SH-SY5Y (cell line): ENCODE measurements around the gene FBRS.

Experiments used
- GATA2 ChIP-seq: IDR thresholded peaks from 2 replicates; pipeline ENCODE4 v1.6.1; 2011; ENCODE audit warnings: mild to moderate bottlenecking, low read depth, low read length
- GATA3 ChIP-seq: IDR thresholded peaks from 2 replicates; pipeline ENCODE4 v1.6.1; 2011; ENCODE audit warnings: low read depth, mild to moderate bottlenecking, low read length, moderate library complexity

DNA sequence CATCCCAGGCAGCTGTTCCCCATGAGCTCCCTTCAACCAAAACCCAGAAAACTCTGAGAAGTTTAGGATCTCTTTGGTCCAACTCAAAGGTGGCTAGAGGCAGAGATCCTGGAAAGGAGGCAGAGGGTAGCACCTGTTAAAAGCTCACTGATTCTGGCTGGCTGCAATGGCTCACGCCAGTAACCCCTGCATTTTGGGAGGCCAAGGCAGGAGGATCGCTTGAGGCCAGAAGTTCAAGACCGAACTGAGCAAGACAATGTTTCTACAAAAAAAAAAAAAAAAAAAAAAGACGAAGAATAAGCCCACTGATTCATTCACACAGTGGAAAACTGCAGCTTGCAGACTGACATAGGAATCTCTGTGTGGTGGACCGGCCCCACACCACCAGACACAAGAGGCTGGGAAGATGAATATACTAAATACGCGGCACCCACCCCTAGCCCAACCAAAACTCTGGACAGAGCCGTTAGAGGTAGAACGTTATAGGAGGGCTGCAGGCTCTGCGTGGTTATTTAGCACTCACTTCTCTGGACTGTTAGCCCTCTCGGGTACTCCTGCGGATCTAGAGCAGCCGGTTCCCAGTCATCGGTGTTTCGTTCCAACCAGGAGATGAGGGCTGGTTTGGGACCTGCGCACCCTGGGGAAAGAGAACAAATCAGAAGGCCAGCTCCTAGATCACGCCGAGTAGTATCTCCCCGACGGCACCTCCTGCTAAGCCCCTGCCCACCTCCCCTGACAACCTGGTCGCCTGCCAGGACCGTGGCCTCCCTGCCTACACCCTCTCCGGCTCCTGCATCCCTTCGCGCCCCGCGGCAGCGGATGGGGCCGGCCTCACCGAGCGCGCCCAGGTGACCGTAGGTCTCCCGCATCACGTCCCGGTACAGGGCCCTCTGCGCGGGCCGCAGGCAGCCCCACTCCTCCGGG lies 49.0 kb upstream of the FBRS start:
- TF ChIP-seq GATA2 (no peak), GATA3 (no peak)
